Posterior cingulate gyrus (tissue), 11 donors: ENCODE data around the gene BEND7.

Source experiments
- DNase-seq, 10 donors: peaks; one replicate each; pipeline versions ENCODE4 v3.0.0 to v3.0.0-alpha.2; 2020 to 2021; ENCODE audit warnings: mixed read lengths in 3 of 10
- intact Hi-C: fragments of 100-400 bp; cut with DNase I; formaldehyde crosslinking; loops from one replicate; pipeline ENCODE4 v1.15.1; 2023

Gene BEND7

DNA sequence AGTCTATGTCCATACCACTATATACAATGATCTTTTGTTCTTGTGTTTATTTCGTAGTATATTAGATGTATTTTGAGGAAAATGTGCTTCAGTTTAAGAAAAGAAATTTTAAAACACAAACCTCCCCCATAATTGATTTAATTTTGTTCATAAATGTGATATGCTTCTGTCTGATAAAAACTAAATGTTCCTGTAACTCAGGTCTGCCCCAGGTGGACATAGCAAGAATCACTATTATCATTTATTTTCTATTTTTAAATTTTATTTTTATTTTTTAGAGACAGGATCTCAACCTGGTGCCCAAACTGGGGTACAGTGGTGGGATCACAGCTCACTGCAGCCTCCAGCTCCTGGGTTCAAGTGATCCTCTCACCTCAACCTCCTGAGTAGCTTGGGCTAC lies 43.2 kb downstream of the BEND7 start:
- no peak for DNase-seq
- intact Hi-C loops = no loop called here

DNA sequence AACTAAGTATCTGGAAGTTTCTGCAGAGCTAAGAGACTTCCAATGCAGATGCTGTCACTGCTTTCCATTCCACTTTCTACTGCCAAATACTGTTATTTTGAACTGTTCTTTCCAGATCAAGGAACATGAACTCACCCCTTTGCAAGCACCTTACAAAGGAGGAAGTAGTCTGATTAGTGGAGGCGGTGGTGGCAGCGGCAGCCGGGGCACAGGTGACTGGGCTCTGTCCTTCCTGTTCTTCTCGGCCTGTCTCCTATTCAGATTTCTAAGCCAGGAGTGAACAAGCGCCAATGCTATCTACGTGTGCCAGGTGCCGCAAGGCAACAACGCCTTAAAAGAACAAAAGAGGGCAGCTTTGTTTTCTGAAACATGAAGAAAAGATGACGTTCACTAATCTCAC lies 44.9 kb downstream of the BEND7 start:
- no peak for DNase-seq

DNA sequence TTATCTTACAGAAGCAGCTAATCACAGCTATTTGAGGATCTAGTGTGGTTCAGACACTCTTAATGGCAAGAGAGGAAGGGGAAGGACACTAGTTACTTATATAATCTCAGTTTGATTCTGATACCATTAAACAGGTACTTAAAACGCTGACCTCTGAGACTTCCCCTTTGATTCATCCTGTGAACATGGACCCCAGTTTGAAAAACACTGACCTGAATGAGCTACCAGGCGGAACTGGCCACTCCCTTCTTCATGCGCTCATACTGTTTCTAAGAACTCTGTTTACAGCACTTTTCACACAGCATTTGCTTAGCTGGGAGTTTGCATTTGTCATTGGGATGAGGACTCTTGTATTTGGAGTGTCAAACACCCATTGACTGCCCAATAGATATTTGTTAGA lies 45.7 kb downstream of the BEND7 start:
- intact Hi-C loops = no loop called here
- DNase-seq = no peak

More for the DNA sequence above, 44.9 kb downstream of the BEND7 start:
- intact Hi-C loops = no loop called here

DNA sequence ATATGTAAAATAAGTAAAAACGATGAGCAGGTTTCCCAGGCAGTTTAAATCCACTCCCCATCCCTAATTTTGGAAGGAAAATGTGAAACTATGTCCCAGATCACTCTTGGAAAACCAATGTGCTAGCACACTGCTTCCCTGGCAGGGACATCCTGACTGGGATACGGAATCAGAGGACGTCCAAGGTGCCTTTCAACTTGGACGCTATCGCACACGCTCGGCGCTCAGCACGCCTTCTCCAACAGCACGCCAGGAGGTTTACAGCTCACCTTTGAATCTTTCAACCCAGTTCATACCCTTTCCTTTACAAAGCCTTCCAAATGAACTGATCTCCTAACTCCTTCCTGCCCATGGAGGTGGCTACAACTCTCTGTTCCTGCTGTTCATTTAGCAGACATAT lies 47.1 kb downstream of the BEND7 start:
- intact Hi-C loops = no loop called here
- DNase-seq = no peak

DNA sequence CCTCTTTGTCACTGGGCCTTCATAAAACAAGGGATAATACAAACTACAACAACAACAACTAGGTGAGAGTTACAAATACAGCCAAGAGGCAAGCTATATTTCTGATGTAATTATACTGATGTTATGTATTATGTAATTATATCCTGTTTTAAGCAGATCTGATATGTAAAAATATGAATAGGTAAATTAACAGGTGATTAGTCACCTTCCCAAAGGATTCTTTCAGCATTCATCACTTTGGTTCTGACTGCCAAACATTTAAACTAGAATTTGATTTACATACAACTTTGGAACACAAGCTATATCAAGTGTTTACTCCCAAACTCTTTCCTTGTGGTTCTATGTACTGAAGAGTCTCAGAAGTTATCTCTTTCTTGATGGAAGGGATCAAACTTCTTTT lies 53.7 kb downstream of the BEND7 start:
- no peak for DNase-seq
- intact Hi-C loops = no loop called here

DNA sequence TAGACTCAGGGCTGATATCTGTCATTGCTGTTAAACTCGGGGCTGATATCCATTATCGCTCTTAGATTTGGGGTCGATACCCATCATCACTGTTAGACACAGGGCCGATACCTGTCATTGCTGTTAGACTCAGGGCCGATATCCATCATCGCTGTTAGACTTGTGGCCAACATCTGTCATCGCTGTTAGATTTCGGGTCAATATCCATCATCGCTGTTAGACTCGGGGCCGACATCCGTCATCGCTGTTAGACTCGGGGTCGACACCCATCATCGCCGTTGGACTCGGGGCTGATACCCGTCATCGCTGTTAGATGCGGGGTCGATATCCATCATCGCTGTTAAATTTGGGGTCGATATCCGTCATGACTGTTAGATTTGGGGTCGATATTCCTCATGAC lies 54.8 kb downstream of the BEND7 start:
- intact Hi-C loops = no loop called here
- no peak for DNase-seq

DNA sequence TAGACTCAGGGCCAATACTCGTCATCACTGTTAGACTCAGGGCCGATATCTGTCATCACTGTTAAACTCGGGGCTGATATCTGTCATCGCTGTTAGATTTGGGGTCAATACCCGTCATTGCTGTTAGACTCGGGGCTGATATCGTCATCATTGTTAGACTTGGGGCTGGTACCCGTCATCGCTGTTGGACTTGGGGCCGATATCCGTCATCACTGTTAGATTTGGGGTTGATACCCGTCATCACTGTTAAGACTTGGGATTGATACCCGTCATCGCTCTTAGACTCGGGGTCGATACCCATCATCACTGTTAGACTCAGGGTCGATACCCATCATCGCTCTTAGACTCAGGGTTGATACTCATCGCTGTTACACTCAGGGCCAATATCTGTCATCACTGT lies 56.5 kb downstream of the BEND7 start:
- DNase-seq = no peak
- intact Hi-C loops = no loop called here

DNA sequence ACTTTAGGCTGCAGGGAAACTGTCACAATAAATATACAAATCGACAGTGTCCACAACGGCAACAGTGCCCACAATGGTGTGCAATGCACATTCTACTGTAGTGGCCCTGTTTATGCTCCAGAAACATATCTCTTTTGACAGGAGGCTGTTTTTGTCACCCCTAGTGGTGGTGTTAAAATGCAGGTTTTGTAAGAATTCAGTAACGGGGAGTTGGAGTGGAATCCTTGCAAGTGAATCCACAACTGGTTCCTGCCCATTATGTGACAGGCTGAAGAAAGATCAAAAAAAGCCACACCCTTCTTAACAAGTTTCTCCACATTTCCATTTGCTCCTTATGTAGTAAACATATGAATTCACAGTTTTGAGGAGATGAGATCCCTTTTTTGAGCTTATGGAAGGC lies 58.5 kb downstream of the BEND7 start:
- intact Hi-C loops = no loop called here
- no peak for DNase-seq

DNA sequence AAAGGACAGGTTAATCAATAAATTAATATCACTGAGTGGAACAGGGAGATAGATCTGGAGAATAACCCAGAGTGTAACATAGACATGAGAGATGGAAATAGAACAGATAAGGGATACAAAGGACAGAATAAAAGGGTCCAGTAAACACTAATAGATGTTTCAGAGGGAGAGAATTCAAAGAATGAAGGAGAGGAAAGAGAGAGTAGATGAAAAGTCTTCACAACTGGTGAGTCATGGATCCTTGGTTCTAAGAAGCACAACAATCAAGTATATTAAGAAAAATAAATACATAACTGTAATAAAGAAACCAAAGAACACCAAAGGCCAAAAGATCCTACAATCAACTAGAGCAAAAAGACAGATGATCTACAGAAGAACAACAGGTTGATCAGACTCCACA lies 66.3 kb downstream of the BEND7 start:
- intact Hi-C loops = no loop called here
- no peak for DNase-seq

DNA sequence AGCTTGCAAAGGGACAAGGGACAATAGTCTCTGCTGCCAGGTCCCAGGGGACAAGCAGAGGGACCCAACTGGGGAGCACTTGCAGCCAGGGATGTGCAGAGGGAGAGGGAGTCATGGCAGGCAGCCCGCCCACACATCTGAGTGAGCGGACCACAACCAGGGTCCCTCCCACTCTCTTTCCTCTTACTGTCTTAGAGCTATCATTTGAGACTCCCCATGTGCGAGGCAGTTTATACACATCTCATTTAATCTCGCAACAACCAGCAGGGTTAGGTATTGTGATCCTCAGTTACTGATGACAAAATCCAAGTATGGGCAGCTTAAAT lies 70.2 kb downstream of the BEND7 start:
- intact Hi-C loops = no loop called here
- DNase-seq = no peak

DNA sequence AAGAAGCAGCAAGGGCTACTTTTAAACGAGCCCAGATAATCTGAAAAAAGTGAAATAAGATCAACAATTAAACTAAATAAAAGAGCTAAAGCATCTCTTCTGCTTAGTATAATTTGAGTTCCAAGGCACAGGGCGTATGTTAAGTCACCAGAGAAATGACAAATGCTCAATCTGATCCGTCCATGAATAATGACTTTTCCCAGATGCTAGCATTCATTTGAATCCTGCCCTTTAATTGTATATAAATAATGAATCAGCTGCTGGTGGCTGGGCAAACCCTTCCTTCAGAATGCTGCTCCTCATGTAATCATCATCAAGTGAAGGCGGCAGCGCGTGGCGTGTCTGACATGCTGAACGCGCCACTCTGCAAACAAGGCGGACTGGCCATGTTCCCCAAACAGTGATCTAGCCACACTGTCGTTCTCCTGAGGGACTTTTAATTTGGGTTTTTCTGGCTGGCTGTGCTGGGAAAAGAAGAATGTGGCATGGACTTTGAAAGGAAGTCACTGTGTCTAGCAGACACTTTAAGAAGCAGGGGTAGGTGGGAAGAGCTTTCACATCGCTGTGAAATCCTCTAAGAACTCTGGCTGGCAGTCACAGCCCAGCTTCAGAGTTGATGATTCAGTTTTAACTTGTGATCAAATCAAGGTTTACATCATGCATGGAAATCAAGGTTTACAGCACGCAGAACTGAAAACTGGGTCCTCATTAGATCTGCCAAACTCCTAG lies 70.7 kb downstream of the BEND7 start:
- intact Hi-C loops = no loop called here
- DNase-seq = peak in 7 of 10 donors; percentile 17 to 90 (median 53)

DNA sequence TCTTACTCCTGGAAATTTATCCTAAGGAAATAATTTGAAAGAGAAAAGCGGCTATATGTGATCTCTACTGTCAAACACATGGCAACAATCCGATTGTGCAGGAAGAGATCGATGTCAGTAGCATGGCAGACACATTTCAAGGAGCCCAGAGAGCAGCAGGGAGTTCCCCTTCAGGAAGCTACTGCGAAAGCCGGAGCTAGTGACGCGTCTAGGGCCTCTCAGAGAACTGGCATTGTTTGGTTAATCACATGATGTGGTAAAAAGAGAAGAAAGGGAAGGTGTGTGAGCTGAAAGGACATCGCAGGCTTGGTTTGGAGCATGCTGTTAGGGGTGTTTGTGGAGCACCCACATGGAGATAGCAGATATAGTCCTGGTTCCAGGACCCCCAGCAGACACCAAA lies 74.9 kb downstream of the BEND7 start:
- intact Hi-C loops = no loop called here
- DNase-seq = no peak

DNA sequence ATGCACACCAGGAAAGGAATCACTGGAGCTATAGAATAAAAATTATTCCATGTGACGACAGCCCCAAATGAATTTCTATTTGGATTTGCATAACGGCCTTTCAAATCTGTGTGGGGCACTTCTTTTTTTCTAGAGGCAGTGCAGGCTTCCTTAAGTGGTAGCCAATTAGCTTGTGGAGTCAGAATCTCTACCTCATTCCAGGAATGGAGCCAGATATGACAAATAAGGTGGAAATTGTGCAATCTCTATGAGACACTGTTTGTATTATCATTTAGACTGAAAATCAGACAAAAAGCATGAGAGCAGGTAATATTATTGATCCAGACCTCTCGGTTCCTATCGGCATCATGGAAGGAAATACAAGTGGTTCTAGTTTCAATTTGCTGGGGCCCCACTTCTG lies 78.7 kb downstream of the BEND7 start:
- intact Hi-C loops = no loop called here
- DNase-seq = no peak

DNA sequence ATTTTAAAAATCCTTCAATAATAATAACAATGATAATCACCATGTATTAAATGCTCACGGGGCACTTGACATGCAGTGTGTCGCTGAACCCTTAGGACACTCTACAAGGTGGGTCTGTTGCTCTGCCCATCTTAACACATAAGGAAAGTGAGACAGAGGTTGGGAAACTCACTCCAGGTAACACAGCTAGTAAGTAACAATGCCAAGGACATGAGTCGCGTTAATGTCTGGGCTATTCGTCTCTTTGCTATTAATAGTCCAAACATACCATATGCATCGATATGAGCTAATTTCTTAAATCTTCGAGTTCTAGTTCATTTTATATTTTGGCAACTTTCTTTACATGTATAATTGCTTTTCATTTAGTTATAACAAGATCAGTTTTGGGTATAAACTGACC lies 79.5 kb downstream of the BEND7 start:
- intact Hi-C loops = no loop called here
- no peak for DNase-seq

DNA sequence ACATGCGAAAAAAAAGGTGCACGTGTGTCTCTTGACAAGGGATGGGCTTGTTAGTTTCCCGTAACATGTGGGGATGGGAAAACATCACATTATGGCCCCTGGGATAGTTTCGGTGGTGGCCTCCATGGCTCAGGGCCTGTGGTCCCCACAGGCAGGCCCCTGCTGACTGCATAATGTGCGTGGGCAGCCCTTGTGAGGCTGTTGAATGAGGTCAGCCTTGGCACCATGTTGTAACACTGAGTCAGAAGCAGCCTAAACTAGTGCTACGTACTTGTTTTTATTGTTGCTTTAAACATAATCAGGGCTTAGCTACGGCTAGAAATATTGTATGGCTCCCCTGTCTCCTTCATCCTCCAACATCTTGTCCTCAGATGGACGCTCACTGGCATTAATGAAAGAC lies 80.6 kb downstream of the BEND7 start:
- DNase-seq = no peak
- intact Hi-C loops = no loop called here

DNA sequence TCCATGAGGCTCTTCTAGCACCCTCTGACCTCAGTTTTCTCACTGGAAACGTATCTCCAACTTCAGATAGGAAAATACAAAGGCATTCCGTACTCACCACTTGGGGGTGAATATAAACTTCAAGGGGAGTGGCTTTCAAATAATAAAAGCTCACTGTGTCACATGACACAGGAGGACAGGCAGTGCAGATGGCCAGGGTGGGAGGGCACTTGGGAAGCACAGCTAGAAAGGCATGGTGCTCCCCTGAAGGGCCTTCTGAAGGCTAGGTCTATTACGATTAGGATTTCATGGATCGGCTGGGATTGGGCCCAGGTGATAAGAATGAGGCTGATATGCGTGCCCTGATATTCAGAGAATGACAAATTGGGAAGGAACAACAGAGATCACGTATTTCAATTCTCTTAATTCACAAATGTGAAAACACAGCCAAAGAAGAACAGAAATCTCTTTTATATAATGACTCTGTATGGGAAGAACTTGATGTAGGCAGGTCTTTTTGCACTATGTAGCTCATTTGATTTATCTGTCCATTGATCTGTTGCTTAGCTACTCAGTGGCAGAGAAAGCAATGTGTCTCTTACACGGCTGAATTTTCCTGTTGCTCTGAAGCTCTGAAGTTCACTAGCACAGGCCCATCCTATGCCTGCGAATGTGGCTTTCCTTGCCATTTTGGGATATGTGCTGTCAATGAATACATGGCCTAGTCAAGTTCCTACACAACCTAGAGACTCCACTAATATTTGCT lies 83.0 kb downstream of the BEND7 start:
- intact Hi-C loops = no loop called here
- DNase-seq = no peak

DNA sequence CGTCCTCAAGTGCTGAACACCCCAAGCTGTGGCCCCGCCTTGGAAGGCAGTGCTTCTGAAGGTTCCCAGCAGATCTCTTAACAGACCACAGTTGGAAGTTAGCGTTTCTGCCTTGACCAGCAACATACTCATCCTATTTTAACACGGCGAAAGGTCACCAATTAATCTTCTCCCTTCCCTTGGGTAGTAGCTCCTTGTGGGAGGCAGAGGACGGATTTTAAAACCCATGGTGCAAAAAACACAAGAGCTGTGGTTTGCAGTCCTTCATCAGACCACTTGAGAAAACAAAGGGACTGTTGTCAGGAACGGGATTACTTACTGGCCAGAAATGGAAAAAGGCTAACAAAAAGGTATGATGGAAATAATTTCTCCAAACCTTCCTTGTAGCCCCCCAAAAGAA lies 87.3 kb downstream of the BEND7 start:
- intact Hi-C loops = no loop called here

DNA sequence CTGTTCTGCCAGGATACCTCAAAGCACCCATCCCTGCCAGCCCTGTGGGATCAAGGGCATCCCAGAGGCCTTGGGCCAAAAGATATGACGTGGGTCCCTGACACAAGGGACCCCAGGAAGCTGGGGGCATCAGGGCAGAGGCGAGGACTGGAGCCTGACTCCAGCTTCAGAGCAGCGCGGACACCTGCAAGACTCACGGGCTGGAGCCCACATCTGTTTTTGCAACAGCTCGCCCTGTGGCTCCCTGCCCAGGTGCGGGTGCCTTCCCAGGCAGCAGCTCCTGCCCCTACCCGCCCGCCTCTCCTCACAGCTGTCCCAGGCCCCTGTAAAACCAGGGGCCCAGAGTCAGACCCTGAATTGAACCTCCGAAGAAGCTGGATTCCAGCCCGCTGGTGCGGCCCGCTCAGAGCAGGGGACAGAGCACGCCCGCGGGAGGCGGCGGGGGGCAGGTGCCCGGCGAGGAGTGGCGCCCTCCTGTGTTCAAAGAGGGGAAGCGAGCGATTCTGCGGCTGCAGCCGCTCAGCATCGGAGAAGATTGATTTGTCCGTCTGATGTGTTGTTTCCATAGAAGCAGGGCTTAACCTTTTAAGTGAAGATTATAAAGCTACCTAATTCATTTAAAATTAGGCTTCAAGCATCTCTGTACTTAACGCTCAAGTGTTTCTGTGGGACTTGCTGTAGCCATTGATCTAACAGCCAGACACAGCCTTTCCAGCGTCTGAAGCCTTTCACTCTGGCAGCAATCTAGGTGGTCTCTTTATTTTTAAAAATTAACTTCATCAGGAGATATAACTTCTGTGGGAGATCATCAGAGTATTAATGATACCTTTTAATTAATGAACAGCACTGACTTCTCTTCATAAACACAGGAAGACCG lies 88.4 kb downstream of the BEND7 start:
- intact Hi-C loops = loop anchor here (1.0 kb wide), 1 partner anchor 68 kb away; no protein-coding TSS in a partner anchor
- DNase-seq = peak in 9 of 10 donors; percentile 35 to 92 (median 59)

More for the DNA sequence above, 87.3 kb downstream of the BEND7 start:
- no peak for DNase-seq

DNA sequence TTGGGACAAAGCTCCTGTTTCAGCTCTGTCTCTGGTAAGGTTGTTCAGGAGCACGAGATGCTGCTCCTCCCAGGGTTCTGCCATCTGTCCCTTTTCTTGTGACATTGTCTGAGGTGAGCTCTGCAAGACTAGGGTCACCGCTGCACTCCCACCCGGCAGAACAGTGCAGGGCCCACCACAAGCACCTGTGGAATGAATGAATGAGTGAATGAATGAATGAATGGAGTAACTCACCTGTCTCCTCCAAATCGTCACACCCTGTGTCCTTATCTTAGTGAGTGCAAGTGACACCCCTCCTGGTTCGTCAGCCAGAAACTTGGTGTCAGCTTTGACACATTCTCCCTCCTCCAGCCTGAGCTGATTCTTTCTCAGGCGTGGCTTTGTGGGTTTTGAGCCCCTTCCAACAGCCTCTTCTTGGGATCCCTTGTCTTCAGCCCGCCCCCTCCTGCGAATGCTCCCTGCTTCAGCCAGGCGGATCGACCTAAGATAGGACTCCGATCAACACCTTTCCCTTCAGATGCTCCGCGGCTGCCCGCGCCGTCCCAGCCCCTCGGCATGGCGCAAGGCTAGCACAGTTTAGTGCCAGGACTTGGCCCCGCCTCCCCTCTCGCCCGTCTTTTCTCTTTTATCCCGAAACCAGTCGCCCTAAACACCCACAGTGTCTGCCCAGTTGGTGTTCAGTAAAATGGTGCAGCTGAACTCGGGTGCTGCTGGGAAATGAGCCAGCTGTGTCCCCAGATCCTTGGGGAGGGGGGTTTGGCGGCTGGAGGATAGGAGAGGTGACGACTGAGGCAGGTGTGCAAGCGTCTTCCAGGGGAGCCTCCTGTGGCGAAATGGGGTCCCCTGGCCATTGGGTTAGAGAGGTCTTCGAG lies 89.3 kb downstream of the BEND7 start:
- intact Hi-C loops = loop anchor here (1.0 kb wide), 1 partner anchor 67 kb away; no protein-coding TSS in a partner anchor

DNA sequence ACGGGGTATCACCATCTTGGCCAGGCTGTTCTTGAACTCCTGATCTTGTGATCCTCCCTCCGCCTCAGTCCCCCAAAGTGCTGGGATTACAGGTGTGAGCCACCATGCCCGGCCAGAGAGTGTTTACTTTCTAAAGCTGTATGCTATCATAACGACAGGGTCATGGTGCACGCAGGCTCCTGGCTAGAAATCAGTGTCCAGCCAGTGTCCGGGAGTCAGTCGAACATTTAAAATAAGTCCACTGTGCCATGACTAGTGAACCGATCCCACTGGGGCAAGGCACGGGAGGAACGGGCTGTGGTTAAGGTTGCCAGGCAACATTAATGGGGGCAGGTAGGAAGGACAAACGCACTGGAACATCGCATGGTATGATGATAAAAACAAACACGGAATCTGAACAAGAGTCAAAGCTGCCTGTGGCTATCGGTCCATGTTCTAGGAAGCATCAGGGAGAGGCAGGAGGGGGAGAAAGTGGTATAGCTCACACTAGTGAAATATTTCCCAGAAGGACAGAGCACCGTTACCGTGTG lies 91.7 kb downstream of the BEND7 start:
- intact Hi-C loops = no loop called here
- no peak for DNase-seq

More for the DNA sequence above, 89.3 kb downstream of the BEND7 start:
- DNase-seq = peak in 1 of 10 donors; percentile 74
